Right lobe of liver (tissue), 6 donors: ENCODE data around the gene OTOGL. TPM values are rescaled to one million over a fixed set of nuclear protein-coding genes. Genes with fewer than 3 reads are reported as not detected.

Experiments used
- ATAC-seq, 4 donors: fragments of 200-7000 bp; cut with Tn5 transposase; one replicate each; pipeline ENCODE4 v1.9.1; 2020; ENCODE audit warnings: mild to moderate bottlenecking in 4 of 4, moderate library complexity in 4 of 4
- DNase-seq, 3 donors: peaks; one replicate each; pipeline ENCODE4 v3.0.0-alpha.2; 2020
- H3K27ac ChIP-seq, 3 donors: fragments of 200-600 bp; one replicate each; pipeline ENCODE4 v1.8.0; 2022
- H3K27me3 ChIP-seq, 2 donors: fragments of 200-600 bp; one replicate each; pipeline ENCODE4 v1.8.0; 2022
- H3K36me3 ChIP-seq, 4 donors: fragments of 200-600 bp; sonication (generic) in 1 of 4; one replicate each; pipeline versions ENCODE4 v1.5.1 to v1.8.0; 2017 to 2022; ENCODE audit warnings: control low read depth in 1 of 4
- H3K4me1 ChIP-seq, 4 donors: fragments of 200-600 bp; sonication (generic) in 1 of 4; one replicate each; pipeline versions ENCODE4 v1.5.1 to v1.8.0; 2017 to 2022; ENCODE audit warnings: control low read depth in 1 of 4
- H3K4me3 ChIP-seq, 3 donors: fragments of 200-600 bp; one replicate each; pipeline ENCODE4 v1.8.0; 2022
- H3K9me3 ChIP-seq, 4 donors: fragments of 200-600 bp; sonication (generic) in 1 of 4; one replicate each; pipeline versions ENCODE4 v1.5.1 to v1.8.0; 2017 to 2022; ENCODE audit warnings: control low read depth in 1 of 4
- CTCF ChIP-seq, 4 donors: fragments of 200-600 bp in 3 of 4; fragments of 450-650 bp in 1 of 4; IDR thresholded peaks; one replicate each; pipeline versions ENCODE4 v1.5.1 to v1.8.0; 2016 to 2022; ENCODE audit warnings: antibody characterized with exemption in 4 of 4, mild to moderate bottlenecking in 2 of 4
- POLR2A ChIP-seq: fragments of 450-650 bp; IDR thresholded peaks from one replicate; pipeline ENCODE4 v1.6.1; 2017; ENCODE audit warnings: antibody characterized with exemption, mild to moderate bottlenecking
- WGBS: methylation state at CpG from one replicate; pipeline ENCODE4 v1.1.6; 2018; ENCODE audit warnings: low coverage, low lambda C conversion rate; ENCODE audit not compliant: insufficient coverage; ENCODE audit errors: missing lambda C conversion rate; 5-methylcytosine and 5-hydroxymethylcytosine counted together
- intact Hi-C, 2 donors: fragments of 100-400 bp; cut with DNase I; formaldehyde crosslinking; loops; one replicate each; pipeline versions ENCODE4 v1.11.2 to v1.14.1; 2022
- total RNA-seq, 6 experiments: library from RNA; depleted of rRNA in 2 of 6; stranded (reverse); fragments of >200 nt in 2 of 6; fragmentation: NEBNext Ultra II Directional in 3 of 6; extraction: Animal tissue kit (Norgen Biotek cat#: 25700) in 3 of 6; gene quantifications; one replicate each; pipeline versions ENCODE4 v1.1.0 to v1.2.4, GENCODE V29; 2016 to 2023
- donor health status: DM: no; HTN: yes; CAD: no.
- donor health status: DM: no; HTN: no; CAD: no.
- donor health status: DM: no; HTN: no; CAD: no.
- donor health status: DM: no; HTN: yes; CAD: no.
- donor health status: DM: no; HTN: yes; CAD: no.

OTOGL gene
- total RNA-seq, 6 experiments from 2014 or later = 0.06 TPM; not detected in 5

- H3K36me3 ChIP-seq = no peaks in the 10 kb centered on the region
- H3K27ac ChIP-seq = no peak overlapping the region
- no peak overlapping the region for H3K4me3 ChIP-seq
- no peaks in the 10 kb centered on the region for H3K4me1 ChIP-seq
- no peaks in the 10 kb centered on the region for H3K27me3 ChIP-seq
- intact Hi-C loops = no loop called here
- WGBS = 71% methylated on average over 3 of the region's 3 CpGs
- no peak for ATAC-seq
- no peak for DNase-seq
- TF ChIP-seq POLR2A = no peak
- no peak for TF ChIP-seq CTCF (IDR thresholded peaks at IDR 0.05)
- no peaks in the 10 kb centered on the region for H3K9me3 ChIP-seq
These were observed 301.9 kb downstream of the OTOGL start for GRCh38 chr12:80401191-80401590.

- no peak for TF ChIP-seq POLR2A
- no peak overlapping the region for H3K27ac ChIP-seq
- H3K4me3 ChIP-seq = no peak overlapping the region
- WGBS = 49% methylated on average over 2 of the region's 2 CpGs
- H3K9me3 ChIP-seq = no peaks in the 10 kb centered on the region
- H3K36me3 ChIP-seq = no peaks in the 10 kb centered on the region
- H3K27me3 ChIP-seq = no peaks in the 10 kb centered on the region
- no peak for DNase-seq
- ATAC-seq = no peak
- no peaks in the 10 kb centered on the region for H3K4me1 ChIP-seq
- intact Hi-C loops = no loop called here
These were observed 305.3 kb downstream of the OTOGL start for GRCh38 chr12:80404629-80405028.

GRCh38 chr12:80406253-80406652, 306.9 kb downstream of the OTOGL start:
- no peaks in the 10 kb centered on the region for H3K4me1 ChIP-seq
- no peak for ATAC-seq
- H3K27me3 ChIP-seq = no peaks in the 10 kb centered on the region
- H3K4me3 ChIP-seq = no peak overlapping the region
- no peak for DNase-seq
- TF ChIP-seq CTCF (IDR thresholded peaks at IDR 0.05) (no peak), POLR2A (no peak)
- intact Hi-C loops = no loop called here
- H3K9me3 ChIP-seq = no peaks in the 10 kb centered on the region
- H3K27ac ChIP-seq = no peak overlapping the region
- H3K36me3 ChIP-seq = no peaks in the 10 kb centered on the region

GRCh38 chr12:80411787-80412186, 312.4 kb downstream of the OTOGL start:
- WGBS = 27% methylated on average over 3 of the region's 3 CpGs
- TF ChIP-seq POLR2A (no peak), CTCF (IDR thresholded peaks at IDR 0.05) (no peak)
- H3K4me3 ChIP-seq = no peak overlapping the region
- DNase-seq (no peak), ATAC-seq (no peak)
- intact Hi-C loops = no loop called here
- no peaks in the 10 kb centered on the region for H3K9me3 ChIP-seq
- H3K27ac ChIP-seq = no peak overlapping the region
- no peaks in the 10 kb centered on the region for H3K4me1 ChIP-seq
- H3K36me3 ChIP-seq = no peaks in the 10 kb centered on the region
- H3K27me3 ChIP-seq = no peaks in the 10 kb centered on the region

- ATAC-seq (peak; percentile 82 to 87 (median 85)), DNase-seq (no peak)
- intact Hi-C loops = no loop called here
- H3K27me3 ChIP-seq = no peaks in the 10 kb centered on the region
- WGBS = under 1% methylated on average over 3 of the region's 3 CpGs
- no peak overlapping the region for H3K4me3 ChIP-seq
- H3K4me1 ChIP-seq = no peaks in the 10 kb centered on the region
- H3K27ac ChIP-seq = no peak overlapping the region
- no peaks in the 10 kb centered on the region for H3K36me3 ChIP-seq
- TF ChIP-seq CTCF (IDR thresholded peaks at IDR 0.05) (peak; percentile 65 to 85 (median 81)), POLR2A (no peak)
- no peaks in the 10 kb centered on the region for H3K9me3 ChIP-seq
These were observed 313.1 kb downstream of the OTOGL start for GRCh38 chr12:80412343-80412953.
